NCI-H345 treated with DMSO at 0.1 percent for 48 hours (cell line): Measurements from ENCODE around the gene BMPER.

Experiments
- DNase-seq: peaks from one replicate; lab custom pipeline; 2025; ENCODE audit not compliant: unreplicated experiment; lab: John Stamatoyannopoulos, UW

Gene BMPER

GRCh38 chr7:34131371-34131770 lies 226.0 kb downstream of the BMPER start:
- DNase-seq: no peak

- DNase-seq: no peak
These were observed 228.1 kb downstream of the BMPER start for GRCh38 chr7:34133356-34133982.

GRCh38 chr7:34133983-34134782 lies 228.8 kb downstream of the BMPER start:
- peak; percentile 54 for DNase-seq

- DNase-seq: no peak
These were observed 230.6 kb downstream of the BMPER start for GRCh38 chr7:34135924-34136323.

GRCh38 chr7:34136698-34137097 lies 231.4 kb downstream of the BMPER start:
- no peak for DNase-seq

- no peak for DNase-seq
These were observed 231.8 kb downstream of the BMPER start for GRCh38 chr7:34137176-34137575.

DNA sequence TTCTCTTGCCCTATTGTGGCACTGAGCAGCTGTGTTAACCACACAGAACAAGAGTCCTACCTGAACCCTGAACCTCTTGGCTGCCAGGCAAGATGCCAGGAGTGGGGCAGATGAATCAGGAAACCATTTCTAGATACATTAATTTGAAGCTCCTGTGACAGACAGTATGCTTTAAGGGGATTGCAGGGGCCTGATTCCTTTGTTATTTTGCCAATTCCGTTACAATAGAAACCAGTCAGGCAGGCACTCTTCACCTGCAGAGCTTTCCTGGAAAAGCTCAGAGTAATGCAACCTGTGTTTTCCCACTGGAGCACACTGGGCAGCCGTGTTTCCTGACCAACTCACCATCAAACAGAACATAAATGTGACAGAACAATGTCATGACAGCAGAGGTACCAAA lies 233.1 kb downstream of the BMPER start:
- DNase-seq: peak; percentile 90

GRCh38 chr7:34139086-34139485 lies 233.7 kb downstream of the BMPER start:
- DNase-seq: no peak

DNA sequence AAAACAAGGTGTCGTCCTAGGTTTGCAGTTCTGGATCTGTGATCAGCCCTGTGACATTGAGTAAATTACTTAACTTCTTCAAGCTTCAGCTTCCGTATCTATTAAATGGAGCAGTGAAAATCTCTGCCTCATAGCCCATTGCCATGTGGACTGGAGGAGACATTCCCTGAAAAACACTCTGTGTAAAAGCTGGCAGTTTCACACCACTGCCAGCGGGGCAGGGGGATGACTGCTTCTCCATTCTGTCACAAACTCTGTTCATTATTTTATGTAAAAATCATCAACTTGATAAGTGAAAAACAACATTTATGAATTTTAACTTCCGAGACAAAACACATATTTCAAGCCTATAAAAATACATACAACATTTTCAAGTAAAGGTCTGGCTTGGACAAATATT lies 234.7 kb downstream of the BMPER start:
- no peak for DNase-seq

- no peak for DNase-seq
These were observed 238.1 kb downstream of the BMPER start for GRCh38 chr7:34143402-34143801.

DNA sequence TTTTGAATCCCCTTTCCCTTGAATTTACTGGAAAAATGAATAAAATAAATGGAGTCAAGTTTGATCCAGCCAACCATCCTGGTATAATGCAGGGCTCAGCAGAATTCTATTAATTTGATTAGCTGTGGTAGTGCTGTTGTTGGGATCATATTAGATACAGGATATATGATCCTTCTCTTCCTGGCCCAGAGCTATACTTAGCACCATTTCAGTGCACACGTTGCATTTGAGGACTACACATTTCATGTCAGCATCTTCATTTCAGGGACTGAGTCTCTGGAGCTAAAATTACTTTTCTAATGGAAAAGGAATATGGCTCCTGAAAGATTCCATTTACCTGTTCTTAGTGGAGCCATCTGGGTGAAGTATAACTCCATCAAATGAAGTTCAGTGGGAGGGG lies 240.3 kb downstream of the BMPER start:
- DNase-seq: no peak

DNA sequence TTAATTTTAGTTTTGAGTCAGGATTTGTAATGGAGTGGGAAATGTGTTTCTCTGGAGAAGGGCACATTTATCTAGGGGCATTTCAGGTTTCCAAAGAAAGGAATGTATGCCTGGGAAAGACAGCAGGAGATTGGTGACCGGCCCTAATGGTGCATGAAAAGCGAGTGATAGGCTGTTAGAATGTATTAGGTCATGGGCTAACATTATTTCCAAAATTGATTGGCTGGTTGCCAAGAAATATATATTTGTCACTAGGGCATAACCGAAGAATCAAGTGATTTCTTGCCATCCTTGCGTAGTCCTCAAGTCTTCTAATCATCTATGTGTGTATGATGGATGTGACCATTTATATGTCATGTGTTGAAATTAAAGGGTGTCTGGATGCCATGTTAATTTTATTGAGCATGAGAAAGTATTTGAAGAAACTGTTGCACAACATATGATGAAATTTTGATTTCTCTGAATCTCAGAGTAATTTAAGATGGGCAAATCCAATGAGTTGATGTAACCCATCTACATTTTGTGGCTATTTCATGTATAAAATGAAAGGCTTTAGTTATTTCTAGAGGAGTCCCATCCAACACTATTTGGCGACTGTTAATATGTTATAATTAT lies 248.4 kb downstream of the BMPER start:
- no peak for DNase-seq

DNA sequence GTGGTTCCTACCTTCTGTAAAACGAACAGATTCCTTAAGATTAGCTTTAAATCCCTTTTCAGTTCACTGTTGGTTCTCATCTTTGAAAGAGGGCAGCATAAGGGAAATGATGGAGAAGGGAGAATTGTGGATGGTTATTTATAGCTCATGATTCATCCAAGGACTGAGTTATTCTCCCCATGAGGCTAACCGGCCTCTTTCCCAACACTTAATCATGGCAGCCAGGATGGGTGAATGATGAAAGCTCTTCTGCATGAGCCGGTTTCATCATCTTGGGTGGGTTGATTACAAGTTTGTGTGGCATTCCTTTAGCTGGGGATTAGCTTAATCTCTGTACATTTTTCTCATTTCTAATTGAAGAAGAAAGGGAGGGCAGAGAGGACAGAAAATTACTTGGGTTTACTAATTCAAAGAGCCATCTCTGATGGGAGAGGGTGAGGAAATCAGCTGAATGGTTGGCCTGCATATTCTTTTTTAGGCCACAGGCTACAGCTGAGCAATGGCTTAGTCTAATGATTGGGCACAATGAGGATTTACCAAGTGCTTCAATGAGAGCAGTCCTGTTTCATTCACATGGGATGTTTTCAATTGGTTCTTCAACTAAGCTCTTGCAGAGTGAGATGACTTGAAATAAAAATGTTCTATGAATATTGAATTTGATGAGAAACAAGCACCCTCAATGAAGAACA lies 250.0 kb downstream of the BMPER start:
- DNase-seq: no peak

DNA sequence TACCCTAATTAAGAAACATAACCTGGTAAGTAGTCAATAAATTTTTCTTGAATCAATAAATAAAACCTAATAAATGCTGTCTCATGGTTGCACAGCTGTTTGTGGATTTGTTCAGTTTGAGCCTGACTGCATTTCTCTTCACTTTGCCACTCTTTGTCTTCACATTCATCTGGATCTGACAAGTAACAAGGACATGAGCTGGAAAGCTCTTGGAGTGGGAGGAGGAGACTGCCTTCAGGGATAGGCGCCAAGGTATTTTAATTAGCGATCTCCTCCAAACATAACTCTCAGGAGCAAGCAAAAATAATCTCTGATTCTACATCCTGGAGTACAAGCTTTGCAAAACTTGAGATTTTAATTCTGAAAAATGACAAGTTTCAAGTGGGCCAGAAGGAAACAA lies 251.0 kb downstream of the BMPER start:
- DNase-seq: no peak

GRCh38 chr7:34157137-34157536 lies 251.8 kb downstream of the BMPER start:
- DNase-seq: no peak

GRCh38 chr7:34158368-34159153 lies 253.2 kb downstream of the BMPER start:
- no peak for DNase-seq

GRCh38 chr7:34160261-34160752 lies 255.0 kb downstream of the BMPER start:
- DNase-seq: no peak

- no peak for DNase-seq
These were observed 256.8 kb downstream of the BMPER start for GRCh38 chr7:34162027-34162565.

DNA sequence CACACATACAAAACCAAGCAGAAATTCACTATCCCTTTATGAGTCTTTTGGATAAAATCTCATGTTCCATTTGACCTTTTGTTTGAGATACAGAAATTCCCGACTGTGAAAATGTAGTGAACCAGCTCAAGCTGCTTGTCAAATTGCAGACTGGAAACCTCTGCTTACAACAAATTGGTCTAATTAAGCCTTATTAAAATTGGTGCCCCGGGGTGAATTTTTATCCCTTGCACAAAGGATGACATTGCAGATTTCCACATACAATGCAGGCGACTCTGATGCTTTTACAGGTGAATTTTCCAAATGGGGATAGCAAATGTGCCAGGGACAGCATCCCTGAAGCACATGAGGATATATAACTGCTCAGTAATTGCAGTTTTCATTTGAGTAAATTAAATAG lies 257.3 kb downstream of the BMPER start:
- DNase-seq: no peak

DNA sequence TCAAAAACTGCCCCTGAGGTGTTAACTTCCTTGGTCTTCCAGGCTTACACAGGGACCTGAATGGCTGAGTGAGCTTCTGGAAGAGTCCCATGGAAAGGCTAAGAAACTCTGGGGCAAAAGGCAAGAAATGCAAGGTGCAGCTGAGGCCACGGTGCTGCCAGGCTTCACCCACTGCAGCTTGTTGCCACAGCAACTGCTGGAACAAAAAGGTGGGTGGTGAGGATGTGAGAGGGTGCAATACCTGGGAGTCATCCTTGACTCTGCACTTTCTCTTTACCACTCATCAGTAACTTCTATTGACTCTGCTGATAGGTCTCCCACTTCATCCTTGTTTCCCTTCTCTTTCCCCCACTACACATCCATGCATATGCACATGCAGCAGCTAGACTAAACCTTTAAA lies 258.6 kb downstream of the BMPER start:
- DNase-seq: no peak
